ENCODE measurements around the gene NBEAL1. TPM values are rescaled to one million over a fixed set of nuclear protein-coding genes. Genes with fewer than 3 reads are reported as not detected.
A peak's percentile ranks its signal among the peaks of the same experiment; 100 is the strongest.

The NBEAL1 gene
- total RNA-seq, 4 donors from 2014 or later: 20.5 to 24.1 (median 23.1) TPM

- H3K4me3 ChIP-seq: no peak overlapping the region
- no peaks in the 10 kb centered on the region for H3K9me3 ChIP-seq
- intact Hi-C loops (cut with DNase I): no loop called here
- peaks cover 0 to 3% (median 0%) of the 10 kb centered on the region in 4 donors for H3K36me3 ChIP-seq
- peaks cover 19 to 62% (median 39%) of the 10 kb centered on the region in 4 donors for H3K4me1 ChIP-seq
- 59% methylated on average over 1 of the region's 1 CpG for WGBS
- no peak for DNase-seq (ENCODE audit: extremely low spot score)
- H3K27me3 ChIP-seq: no peaks in the 10 kb centered on the region
- TF ChIP-seq POLR2AphosphoS5 (IDR thresholded peaks at IDR 0.05) (no peak), CTCF (IDR thresholded peaks at IDR 0.05) (no peak), POLR2A (IDR thresholded peaks at IDR 0.05; ENCODE audit: low read depth) (no peak), EP300 (IDR thresholded peaks at IDR 0.05) (no peak)
- peak overlapping the region in 3 of 4 donors; percentile 39 to 59 (median 54) for H3K27ac ChIP-seq (replicated peaks in 1 of 4)
These were observed 8.1 kb downstream of the NBEAL1 start for GRCh38 chr2:203022751-203023150.

- H3K4me1 ChIP-seq: peaks cover 16 to 37% (median 22%) of the 10 kb centered on the region in 4 donors
- intact Hi-C loops (cut with DNase I): no loop called here
- H3K27me3 ChIP-seq: no peaks in the 10 kb centered on the region
- H3K36me3 ChIP-seq: peaks cover 0 to 3% (median 0%) of the 10 kb centered on the region in 4 donors
- H3K4me3 ChIP-seq: no peak overlapping the region
- no peak for TF ChIP-seq EP300 (IDR thresholded peaks at IDR 0.05)
- no peak for TF ChIP-seq POLR2A (IDR thresholded peaks at IDR 0.05; ENCODE audit: low read depth)
- no peak for TF ChIP-seq POLR2AphosphoS5 (IDR thresholded peaks at IDR 0.05)
- TF ChIP-seq CTCF (IDR thresholded peaks at IDR 0.05): no peak
- no peak overlapping the region for H3K27ac ChIP-seq (replicated peaks in 1 of 4)
- no peak for DNase-seq (ENCODE audit: extremely low spot score)
- no peaks in the 10 kb centered on the region for H3K9me3 ChIP-seq
These were observed 10.9 kb downstream of the NBEAL1 start for GRCh38 chr2:203025592-203025991.

- Histone ChIP-seq H3K27ac (replicated peaks in 1 of 4) (no peak overlapping the region), H3K27me3 (no peaks in the 10 kb centered on the region), H3K36me3 (peaks cover 0 to 3% (median 0%) of the 10 kb centered on the region in 4 donors), H3K4me3 (no peak overlapping the region), H3K9me3 (no peaks in the 10 kb centered on the region), H3K4me1 (peaks cover 0 to 3% (median 1%) of the 10 kb centered on the region in 4 donors)
- intact Hi-C loops (cut with DNase I): no loop called here
- no peak for DNase-seq (ENCODE audit: extremely low spot score)
- 100% methylated on average over 2 of the region's 2 CpGs for WGBS
- TF ChIP-seq POLR2A (IDR thresholded peaks at IDR 0.05; ENCODE audit: low read depth) (no peak), EP300 (IDR thresholded peaks at IDR 0.05) (no peak), POLR2AphosphoS5 (IDR thresholded peaks at IDR 0.05) (no peak), CTCF (IDR thresholded peaks at IDR 0.05) (no peak)
These were observed 15.9 kb downstream of the NBEAL1 start for GRCh38 chr2:203030545-203030944.

GRCh38 chr2:203030991-203031390 lies 16.3 kb downstream of the NBEAL1 start:
- no peak for DNase-seq (ENCODE audit: extremely low spot score)
- no peaks in the 10 kb centered on the region for H3K9me3 ChIP-seq
- H3K4me3 ChIP-seq: no peak overlapping the region
- peaks cover 3 to 5% (median 4%) of the 10 kb centered on the region in 4 donors for H3K4me1 ChIP-seq
- TF ChIP-seq EP300 (IDR thresholded peaks at IDR 0.05) (no peak), POLR2A (IDR thresholded peaks at IDR 0.05; ENCODE audit: low read depth) (no peak), CTCF (IDR thresholded peaks at IDR 0.05) (no peak)
- H3K36me3 ChIP-seq: peaks cover 0 to 3% (median 0%) of the 10 kb centered on the region in 4 donors
- WGBS: 72% methylated on average over 5 of the region's 5 CpGs
- H3K27me3 ChIP-seq: no peaks in the 10 kb centered on the region
- intact Hi-C loops (cut with DNase I): no loop called here
- no peak overlapping the region for H3K27ac ChIP-seq (replicated peaks in 1 of 4)

- Histone ChIP-seq H3K4me3 (no peak overlapping the region), H3K36me3 (no peaks in the 10 kb centered on the region), H3K27ac (replicated peaks in 1 of 4) (no peak overlapping the region), H3K9me3 (no peaks in the 10 kb centered on the region), H3K27me3 (no peaks in the 10 kb centered on the region), H3K4me1 (peaks cover 11 to 22% (median 15%) of the 10 kb centered on the region in 4 donors)
- no peak for DNase-seq (ENCODE audit: extremely low spot score)
- intact Hi-C loops (cut with DNase I): no loop called here
- no peak for TF ChIP-seq POLR2AphosphoS5 (IDR thresholded peaks at IDR 0.05)
- no peak for TF ChIP-seq EP300 (IDR thresholded peaks at IDR 0.05)
These were observed 18.7 kb downstream of the NBEAL1 start for GRCh38 chr2:203033395-203033794.
